ENCODE results near the gene MADCAM1.

The MADCAM1 gene

DNA sequence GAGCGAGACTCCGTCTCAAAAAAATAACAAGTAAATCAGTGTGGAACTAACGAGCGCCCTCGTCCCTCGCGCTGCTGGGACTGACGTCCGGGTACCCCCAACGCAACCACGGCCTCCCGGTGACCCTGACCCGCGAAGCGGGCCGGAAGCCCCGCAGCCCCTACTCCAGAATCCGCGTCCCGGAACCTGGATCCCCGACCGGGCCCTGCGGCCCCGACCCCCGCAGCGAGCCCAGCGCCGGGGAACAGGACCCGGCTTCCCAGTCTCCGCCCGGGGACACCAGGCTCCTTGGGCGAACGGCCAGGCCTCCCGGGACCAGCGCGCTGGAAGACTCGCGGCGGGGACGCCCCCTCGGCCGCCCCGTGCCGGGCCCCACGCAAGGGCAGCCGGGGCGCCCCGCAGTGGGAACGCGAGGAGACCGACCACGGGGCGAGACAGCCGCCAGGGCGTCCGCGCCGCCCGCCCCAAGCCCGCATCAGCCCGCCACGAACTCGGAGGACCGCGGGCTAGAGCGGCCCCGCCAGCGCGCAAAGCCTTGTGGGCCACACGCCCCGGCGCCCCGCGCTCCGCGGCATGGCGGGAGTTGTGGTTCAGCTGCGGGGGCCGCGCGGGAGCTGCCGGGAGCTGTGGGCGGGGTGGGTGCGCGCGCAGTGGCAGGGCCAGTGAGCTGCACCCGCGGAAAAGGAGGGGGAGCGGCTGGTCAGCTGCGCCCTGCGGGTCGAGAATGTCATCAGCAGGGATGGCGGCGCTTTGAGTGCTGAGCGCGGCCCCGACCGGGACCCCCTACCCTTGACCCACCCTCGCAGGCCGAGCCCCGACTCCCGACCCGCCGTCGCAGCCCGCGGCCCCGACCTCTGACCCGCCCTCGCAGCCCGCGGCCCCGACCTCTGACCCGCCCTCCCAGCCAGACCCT is 7.5 kb upstream of the MADCAM1 start:
- FAIRE-seq, result no peak

DNA sequence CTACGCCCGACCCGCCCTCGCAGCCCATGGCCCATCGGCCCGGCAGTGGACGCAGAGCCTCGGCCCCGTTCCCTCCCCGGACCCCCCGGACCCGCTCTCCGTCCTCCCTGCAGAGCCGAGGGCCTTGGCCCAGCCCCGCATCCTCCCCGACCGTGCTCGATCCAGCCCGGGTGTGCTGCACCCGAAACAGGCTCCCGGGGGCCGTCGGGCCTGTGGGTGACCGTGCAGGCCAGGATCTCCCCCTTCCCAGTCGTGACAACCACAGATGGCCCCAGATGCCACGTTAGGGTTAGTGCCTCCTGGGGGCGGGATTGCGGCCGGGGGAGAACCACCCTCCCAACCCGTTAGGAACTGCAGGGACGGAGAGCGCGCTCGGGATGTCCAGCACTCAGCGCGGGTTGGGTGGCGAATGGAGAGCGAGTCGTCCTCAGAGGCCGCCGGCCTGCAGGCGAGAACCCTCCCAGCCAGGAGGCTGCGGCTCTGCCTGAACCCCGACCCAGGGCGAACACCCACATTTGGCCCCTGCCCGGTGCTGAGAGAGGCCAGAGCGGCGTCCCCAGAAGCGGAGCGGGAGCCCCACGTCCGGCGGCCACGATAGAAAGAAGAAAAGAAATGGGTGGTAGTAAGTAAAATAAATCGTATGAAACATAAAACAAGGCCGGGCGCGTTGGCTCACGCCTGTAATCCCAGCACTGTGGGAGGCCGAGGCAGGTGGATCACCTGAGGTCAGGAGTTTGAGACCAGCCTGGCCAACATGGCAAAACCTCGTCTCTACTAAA is 6.7 kb upstream of the MADCAM1 start:
- FAIRE-seq, result no peak

DNA sequence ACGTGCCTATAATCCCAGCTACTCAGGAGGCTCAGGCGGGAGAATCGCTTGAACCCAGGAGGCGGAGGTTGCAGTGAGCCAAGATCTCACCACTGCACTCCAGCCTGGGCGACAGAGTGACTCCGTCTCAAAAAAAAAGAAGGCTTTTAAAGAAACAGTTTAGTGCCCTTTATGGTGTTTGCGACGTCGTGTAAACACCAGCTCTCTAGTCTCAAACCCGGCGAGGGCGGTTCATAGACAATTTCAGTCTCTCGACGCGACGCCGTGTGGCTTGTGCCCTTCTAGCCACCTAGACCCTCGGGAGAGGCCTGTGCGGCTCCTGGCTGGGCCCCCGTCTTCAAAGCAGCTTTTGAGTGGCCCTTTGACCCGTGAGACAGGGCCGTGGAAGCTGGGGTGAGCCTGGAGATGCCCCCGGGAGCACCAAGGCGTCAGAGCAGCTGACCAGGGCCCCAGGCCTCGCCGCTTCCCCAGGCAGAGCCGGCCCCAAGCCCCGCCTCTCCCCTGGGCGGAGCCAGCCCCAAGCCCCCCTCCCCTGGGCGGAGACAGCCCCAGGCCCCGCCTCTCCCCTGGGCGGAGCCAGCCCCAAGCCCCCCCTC is 5.0 kb upstream of the MADCAM1 start:
- FAIRE-seq, result no peak

DNA sequence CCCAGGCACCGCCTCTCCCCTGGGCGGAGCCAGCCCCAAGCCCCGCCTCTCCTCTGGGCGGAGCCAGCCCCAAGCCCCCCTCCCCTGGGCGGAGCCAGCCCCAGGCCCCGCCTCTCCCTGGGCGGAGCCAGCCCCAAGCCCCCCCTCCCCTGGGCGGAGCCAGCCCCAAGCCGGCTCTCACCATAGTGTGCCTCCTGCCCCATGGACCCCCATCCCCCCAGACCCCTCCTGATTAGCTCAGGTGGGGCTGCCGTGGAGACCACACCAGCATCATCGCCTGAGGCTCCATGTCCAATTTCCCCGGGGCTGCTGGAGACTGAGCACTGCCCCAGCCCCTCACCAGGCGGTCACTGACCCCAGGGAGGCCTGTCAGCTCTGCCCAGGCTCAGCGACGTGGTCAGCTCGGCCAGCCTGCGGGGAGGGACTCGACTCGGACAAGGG is 4.2 kb upstream of the MADCAM1 start:
- no peak for FAIRE-seq

DNA sequence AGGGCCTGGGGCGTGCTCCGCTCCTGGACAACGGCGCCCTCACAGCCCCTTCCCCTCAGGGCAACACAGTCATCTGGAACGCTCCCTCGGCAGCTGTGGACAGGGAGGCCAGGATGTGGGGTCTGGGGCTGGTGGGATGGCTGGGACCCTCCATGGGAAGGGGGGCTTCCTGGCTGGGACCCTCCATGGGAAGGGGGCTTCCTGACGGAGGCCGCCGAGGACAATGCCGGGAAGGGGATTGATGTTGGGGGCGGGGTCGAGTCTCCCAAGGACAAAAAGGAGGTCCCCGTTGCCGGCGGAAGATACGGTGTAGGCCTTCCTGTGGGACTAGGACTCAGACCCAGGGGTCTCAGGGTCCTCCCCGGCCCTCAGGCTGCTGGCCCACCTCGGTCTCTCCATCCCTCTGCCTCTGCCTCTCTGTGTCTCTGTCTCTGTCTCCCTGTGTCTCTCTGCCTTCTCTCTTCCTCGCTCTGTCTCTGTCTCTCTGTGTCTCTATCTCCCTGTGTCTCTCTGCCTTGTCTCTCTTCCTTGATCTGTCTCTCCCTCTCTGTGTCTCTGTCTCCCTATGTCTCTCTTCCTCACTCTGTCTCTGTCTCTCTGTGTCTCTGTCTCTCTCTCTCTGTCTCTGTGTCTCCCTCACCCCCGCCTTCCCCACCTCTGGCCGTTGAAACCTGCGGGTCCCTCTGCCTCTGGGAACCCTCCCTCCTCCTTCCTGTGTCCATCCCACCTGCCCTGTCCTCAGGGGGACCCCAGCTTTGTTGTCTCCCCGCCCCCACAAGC is 2.7 kb upstream of the MADCAM1 start:
- FAIRE-seq, result no peak

DNA sequence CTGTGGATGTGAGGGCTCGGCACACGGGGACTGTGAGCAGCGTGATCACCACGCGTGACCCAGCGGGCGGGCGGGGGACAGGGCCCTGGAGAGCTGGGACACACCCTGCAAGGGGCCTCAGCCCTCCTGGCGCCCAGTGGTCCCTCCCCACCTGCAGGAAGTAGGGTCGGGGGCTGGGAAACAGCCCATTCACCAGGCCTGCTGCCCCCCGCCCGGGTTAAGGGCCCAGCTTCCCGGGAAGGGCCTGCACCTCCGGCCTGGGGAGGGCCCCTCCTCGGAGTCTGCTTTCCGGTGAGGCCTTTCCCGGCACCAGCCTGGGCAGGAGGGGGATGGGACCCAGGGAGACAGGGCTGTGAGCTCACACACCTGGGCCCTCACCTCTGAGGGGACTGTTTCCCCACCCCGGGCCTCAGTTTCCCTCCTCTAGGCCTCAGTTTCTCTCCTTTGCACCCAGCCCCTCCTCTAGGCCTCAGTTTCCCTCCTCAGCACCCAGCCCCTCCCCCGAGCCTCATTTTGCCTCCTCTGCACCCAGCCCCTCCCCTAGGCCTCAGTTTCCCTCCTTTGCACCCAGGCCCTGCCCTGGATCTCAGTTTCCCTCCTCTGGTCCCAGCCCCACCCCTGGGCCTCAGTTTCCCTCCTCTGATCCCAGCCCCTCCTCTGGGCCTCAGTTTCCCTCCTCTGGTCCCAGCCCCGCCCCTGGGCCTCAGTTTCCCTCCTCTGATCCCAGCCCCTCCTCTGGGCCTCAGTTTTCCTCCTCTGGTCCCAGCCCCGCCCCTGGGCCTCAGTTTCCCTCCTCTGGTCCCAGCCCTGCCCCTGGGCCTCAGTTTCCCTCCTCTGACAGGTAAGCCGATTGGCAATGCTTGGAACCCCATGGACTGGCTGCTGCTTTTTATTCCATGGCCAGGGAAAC is 1.9 kb upstream of the MADCAM1 start:
- no peak for FAIRE-seq

DNA sequence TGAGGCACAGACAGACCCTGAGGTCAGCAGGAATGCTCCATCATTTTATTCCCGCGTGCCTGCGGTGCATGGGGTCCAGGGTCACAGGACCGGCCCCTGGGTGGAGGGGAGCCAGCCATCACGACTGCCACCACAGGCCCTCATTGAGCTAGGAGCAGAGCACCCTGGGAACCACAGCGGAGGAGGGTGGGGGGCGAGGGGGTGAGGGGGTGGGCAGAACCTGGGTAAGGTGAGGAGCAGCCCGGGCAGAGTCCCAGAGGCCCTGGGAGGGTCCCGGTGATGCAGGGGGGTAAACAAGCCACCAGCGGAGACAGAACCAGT is 1.2 kb upstream of the MADCAM1 start:
- no peak for FAIRE-seq

DNA sequence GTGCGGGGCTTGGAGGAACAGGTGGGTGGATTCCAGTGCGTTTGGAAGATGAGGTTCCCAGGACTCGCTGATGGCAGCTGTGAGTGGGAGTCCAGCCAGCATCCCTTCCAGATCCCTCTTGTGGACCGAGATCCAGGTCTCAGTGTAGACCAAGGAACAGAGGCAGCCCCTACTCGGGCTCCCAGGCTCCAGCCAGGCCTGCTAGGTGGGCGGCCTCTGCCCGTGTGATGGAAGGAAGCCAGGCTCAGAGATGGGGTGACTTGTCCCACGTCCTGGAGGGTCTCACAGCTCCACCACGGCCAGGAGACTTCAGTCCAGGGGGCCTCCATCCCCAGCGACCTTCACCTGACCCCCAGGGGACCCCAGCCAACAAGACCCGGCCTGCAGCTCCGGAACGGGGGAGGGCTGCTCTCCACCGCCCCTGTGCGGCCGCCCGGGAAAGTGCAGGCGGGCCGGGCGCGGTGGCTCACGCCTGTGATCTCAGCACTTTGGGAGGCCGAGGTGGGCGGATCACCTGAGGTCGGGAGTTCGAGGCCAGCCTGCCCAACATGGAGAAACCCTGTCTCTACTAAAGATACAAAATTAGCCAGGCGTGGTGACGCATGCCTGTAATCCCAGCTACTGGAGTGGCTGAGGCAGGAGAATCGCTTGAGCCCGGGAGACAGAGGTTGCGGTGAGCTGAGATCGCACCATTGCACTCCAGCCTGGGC is 729 bp upstream of the MADCAM1 start:
- FAIRE-seq, result no peak

DNA sequence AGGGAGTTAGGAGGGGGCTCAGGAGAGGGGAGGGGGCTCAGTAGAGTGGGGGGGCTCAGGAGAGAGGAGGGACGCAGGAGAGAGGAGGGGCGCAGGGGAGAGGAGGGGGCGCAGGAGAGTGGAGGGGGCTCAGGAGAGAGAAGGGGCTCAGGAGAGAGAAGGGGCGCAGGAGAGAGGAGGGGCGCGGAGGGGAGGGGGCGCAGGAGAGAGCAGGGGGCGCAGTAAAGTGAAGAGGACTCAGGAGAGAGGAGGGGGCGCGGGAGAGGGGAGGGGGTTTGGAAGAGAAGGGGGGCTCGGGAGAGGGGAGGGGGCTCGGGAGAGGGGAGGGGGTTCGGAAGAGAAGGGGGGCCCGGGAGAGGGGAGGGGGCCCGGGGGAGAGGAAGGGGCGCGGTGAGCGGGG is 700 bp downstream of the MADCAM1 start:
- no peak for FAIRE-seq

DNA sequence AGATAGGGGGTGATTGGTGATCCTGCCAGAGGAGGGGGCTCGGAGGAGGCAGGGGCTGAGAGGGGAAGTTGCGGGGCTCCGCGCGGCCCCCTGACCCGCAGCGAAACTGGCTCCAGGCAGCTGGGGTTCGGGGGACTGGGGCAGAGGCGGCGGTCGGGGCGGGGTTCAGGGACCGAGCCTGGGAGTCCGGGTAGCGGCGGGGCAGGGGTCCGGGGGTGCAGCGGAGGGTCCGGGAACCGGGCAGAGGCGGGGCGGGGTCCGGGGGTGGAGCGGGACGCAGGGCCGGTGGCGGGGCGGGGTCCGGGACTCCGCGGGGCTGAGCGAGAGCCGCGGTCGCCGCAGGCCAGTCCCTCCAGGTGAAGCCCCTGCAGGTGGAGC is 1.2 kb downstream of the MADCAM1 start:
- no peak for FAIRE-seq

DNA sequence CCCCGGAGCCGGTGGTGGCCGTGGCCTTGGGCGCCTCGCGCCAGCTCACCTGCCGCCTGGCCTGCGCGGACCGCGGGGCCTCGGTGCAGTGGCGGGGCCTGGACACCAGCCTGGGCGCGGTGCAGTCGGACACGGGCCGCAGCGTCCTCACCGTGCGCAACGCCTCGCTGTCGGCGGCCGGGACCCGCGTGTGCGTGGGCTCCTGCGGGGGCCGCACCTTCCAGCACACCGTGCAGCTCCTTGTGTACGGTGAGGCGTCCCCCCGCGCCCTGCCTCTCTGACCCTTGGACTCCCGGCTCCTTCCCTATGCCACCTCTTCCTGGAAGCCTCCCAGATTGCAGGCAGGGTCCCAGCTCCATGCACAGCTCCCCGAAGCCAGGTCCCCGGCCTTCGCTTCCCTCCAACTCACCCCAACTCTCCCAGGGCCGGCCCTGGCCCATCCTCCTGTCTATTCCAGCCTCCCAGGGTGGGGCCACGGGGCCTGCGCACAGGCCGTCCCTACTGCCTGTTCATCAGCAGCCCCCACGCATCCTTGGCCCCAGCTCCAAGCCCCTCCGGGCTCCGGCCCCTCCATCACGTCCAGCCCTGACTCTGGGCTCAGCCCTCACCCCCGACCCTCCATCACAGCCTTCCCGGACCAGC is 1.7 kb downstream of the MADCAM1 start:
- no peak for FAIRE-seq

DNA sequence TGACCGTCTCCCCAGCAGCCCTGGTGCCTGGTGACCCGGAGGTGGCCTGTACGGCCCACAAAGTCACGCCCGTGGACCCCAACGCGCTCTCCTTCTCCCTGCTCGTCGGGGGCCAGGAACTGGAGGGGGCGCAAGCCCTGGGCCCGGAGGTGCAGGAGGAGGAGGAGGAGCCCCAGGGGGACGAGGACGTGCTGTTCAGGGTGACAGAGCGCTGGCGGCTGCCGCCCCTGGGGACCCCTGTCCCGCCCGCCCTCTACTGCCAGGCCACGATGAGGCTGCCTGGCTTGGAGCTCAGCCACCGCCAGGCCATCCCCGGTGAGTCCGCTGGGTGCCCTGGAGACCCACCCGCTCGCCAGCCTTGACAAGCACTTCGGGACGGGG is 2.2 kb downstream of the MADCAM1 start:
- no peak for FAIRE-seq

DNA sequence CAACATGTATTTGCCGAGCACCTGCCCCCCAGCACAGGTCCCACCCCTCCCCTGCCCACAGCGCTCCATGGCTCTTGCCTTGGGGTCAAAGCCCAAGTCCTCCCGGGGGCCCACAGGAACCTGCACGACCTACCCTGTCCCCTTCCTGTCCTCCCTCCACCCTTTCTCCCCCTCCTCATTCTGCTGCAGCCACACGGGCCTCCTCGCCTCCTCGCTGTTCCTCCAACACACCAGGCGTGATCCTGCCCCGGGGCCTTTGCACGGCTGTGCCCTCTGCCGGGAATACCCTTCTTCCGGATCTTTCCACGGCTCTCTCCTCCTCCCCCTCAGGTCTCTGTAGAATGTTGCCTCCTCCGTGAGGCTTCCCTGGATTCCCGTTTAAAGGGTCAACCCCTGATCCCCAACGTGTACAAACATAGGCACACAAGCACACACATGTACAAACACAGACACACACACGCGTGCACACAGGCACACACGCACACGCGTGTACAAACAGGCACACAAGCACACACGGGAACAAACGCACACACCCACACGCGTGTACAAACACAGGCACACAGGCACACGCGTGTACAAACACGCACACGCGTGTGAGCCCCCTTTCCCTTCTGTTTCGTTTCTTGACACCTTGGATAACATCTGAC is 2.8 kb downstream of the MADCAM1 start:
- FAIRE-seq, result no peak

DNA sequence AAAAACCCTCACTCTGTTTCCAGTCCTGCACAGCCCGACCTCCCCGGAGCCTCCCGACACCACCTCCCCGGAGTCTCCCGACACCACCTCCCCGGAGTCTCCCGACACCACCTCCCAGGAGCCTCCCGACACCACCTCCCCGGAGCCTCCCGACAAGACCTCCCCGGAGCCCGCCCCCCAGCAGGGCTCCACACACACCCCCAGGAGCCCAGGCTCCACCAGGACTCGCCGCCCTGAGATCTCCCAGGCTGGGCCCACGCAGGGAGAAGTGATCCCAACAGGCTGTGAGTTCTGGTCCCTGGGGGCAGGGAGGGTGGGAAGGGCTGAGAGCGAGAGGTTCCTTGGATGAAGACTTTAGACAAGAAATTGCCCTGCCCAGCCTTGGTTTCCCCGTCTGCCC is 5.4 kb downstream of the MADCAM1 start:
- no peak for FAIRE-seq

DNA sequence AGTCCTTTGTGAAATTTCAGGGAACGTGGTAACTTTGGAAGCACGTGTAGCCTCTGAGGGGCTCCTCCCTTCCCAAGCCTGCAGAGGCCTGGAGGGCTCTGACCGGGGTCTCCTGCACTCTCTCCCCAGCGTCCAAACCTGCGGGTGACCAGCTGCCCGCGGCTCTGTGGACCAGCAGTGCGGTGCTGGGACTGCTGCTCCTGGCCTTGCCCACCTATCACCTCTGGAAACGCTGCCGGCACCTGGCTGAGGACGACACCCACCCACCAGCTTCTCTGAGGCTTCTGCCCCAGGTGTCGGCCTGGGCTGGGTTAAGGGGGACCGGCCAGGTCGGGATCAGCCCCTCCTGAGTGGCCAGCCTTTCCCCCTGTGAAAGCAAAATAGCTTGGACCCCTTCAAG is 8.3 kb downstream of the MADCAM1 start:
- FAIRE-seq, result no peak

DNA sequence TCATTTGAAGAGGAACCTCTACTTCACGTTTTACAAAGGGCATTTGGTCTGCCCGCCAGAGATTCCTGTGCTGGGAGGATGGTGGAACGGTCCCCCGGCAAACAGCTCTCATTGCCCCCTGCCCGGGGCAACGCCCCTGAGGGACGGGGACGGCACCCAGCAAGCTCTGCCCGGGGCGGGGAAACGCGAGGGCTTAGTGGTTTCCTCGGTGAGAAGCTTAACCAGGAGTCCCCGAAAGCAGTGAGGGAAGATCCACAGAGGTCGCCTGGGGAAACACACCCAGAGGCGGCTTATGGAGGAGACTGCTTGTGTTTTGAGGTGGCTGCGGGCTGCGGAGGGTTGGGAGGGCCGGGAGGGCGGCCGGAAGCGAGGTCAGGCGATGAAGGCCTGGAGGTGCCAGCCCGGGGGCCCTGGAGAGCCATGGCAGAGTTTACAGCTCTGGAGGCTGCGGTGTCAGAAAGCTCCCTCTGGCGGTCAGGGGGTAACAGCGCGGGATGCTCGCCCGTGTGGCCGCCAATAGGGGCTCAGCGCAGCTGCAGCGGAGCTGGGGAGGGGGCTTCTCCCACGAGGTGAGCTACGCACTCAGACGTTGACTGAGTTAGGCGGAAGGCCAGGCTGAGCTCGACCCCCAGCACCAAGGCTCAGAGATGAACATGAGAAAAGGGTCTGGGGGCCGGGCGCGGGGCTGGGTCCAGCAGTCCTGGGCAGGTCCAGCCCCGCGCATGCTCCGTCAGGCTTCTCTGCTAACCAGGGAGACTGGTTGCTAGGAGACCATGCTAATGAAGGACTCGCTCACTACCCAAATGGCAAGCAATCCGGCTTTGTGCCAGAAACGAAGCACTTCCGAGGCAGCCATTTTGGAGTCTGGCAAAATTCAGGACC is 10.4 kb downstream of the MADCAM1 start:
- no peak for FAIRE-seq

DNA sequence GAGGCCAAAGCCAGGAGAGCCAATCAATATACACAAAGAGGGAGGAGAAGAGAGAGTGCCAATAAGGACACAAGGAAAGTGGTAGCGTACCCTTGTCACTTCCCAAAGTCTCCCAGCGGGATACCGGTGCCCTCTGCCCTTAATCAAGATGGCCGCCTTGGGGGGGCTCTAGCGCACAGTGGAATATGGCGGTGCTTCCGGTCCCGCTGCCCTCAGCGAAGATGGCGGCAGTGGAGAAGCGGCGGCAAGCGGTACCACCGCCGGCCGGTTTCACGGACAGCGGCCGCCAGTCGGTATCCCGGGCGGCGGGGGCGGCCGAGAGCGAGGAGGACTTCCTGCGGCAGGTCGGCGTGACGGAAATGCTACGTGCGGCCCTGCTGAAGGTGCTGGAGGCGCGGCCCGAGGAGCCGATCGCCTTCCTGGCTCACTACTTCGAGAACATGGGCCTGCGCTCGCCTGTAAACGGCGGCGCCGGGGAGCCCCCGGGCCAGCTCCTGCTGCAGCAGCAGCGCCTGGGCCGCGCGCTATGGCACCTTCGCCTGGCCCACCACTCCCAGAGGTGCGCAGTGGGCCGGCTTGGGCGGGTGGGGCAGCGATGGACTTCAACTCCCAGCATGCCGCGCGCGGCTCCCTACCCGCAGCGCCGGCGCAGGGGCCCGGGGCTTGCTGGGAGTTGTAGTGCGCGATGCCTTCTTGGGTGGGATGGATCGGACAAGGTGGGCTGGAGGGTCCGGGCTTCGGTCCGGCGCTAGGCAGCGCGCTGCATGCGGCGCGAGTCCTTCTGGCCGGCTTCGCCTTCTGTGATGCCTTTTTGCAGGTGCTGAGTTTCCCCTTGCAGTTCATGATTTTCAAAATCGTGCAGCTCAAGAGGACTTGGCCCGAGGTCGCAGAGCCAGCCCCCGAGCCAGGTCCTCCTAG is 11.3 kb downstream of the MADCAM1 start, which contains the start of gene TPGS1:
Gene TPGS1 (plus strand): TSS at position 212 of the 918 bp plus-strand sequence. CDS start 10 bp downstream, at position 222.
- peak; percentile 99 for FAIRE-seq

Measured in endometrium (tissue), 2 donors.